Liver (tissue), 9 donors: ENCODE results near the gene RAX2. TPM values are rescaled to one million over a fixed set of nuclear protein-coding genes. Genes with fewer than 3 reads are reported as not detected.

ENCODE experiments used
- DNase-seq: peaks from one replicate; pipeline ENCODE4 v3.0.0-alpha.2; 2017; ENCODE audit warnings: low spot score
- H3K27ac ChIP-seq, 2 donors: one replicate each; pipeline ENCODE4 v1.7.0; 2013; ENCODE audit warnings: inconsistent platforms in 2 of 2, low read length in 2 of 2, control low read depth in 1 of 2, low read depth in 1 of 2, mild to moderate bottlenecking in 1 of 2
- H3K27me3 ChIP-seq, 4 donors: one replicate each; pipeline versions ENCODE4 v1.6.1 to v1.7.0; 2013; ENCODE audit warnings: low read length in 3 of 4, inconsistent platforms in 1 of 4, mild to moderate bottlenecking in 1 of 4, moderate library complexity in 1 of 4; ENCODE audit not compliant: control insufficient read depth in 4 of 4, insufficient read depth in 4 of 4
- H3K36me3 ChIP-seq, 4 donors: one replicate each; pipeline versions ENCODE4 v1.6.1 to v1.7.0; 2013; ENCODE audit warnings: low read length in 3 of 4, mild to moderate bottlenecking in 3 of 4, low read depth in 1 of 4, moderate library complexity in 1 of 4; ENCODE audit not compliant: control insufficient read depth in 4 of 4, insufficient read depth in 3 of 4
- H3K4me1 ChIP-seq, 4 donors: one replicate each; pipeline versions ENCODE4 v1.6.1 to v1.7.0; 2013; ENCODE audit warnings: low read length in 3 of 4, mild to moderate bottlenecking in 3 of 4, moderate library complexity in 1 of 4; ENCODE audit not compliant: control insufficient read depth in 4 of 4, insufficient read depth in 4 of 4
- H3K4me3 ChIP-seq, 3 donors: one replicate each; pipeline versions ENCODE4 v1.6.1 to v1.7.0; 2013; ENCODE audit warnings: low read length in 3 of 3, control low read depth in 1 of 3, low read depth in 1 of 3, mild to moderate bottlenecking in 1 of 3
- H3K9ac ChIP-seq, 2 donors: one replicate each; pipeline ENCODE4 v1.7.0; 2013; ENCODE audit warnings: low read length in 2 of 2, mild to moderate bottlenecking in 2 of 2, moderate library complexity in 2 of 2, control low read depth in 1 of 2, low read depth in 1 of 2
- H3K9me3 ChIP-seq, 4 donors: one replicate each; pipeline versions ENCODE4 v1.6.1 to v1.7.0; 2013; ENCODE audit warnings: low read length in 3 of 4; ENCODE audit not compliant: control insufficient read depth in 4 of 4
- ATF3 ChIP-seq: IDR thresholded peaks from 2 replicates; pipeline ENCODE4 v1.6.1; 2016; ENCODE audit warnings: antibody characterized with exemption
- CTCF ChIP-seq: fragments of 150-350 bp; IDR thresholded peaks from 2 replicates; pipeline ENCODE4 v1.5.1; 2017; ENCODE audit warnings: improper control_type of control experiment, low read depth, low read length; ENCODE audit not compliant: missing input control
- FOXA1 ChIP-seq: IDR thresholded peaks from 2 replicates; pipeline ENCODE4 v1.6.1; 2016; ENCODE audit warnings: antibody characterized with exemption
- GABPA ChIP-seq, 2 donors: IDR thresholded peaks in 1 of 2; conservative IDR thresholded peaks in 1 of 2; 2 replicates each; pipeline ENCODE4 v1.6.1; 2016; ENCODE audit warnings: antibody characterized with exemption in 2 of 2, mild to moderate bottlenecking in 1 of 2, moderate library complexity in 1 of 2
- HNF4A ChIP-seq, 2 donors: conservative IDR thresholded peaks; 2 replicates each; pipeline ENCODE4 v1.6.1; 2016; ENCODE audit warnings: antibody characterized with exemption in 2 of 2, mild to moderate bottlenecking in 2 of 2
- HNF4G ChIP-seq: IDR thresholded peaks from 2 replicates; pipeline ENCODE4 v1.6.1; 2016; ENCODE audit warnings: antibody characterized with exemption
- JUND ChIP-seq, 2 donors: IDR thresholded peaks; 2 replicates each; pipeline ENCODE4 v1.6.1; 2016; ENCODE audit warnings: antibody characterized with exemption in 2 of 2
- MAX ChIP-seq: IDR thresholded peaks from 2 replicates; pipeline ENCODE4 v1.6.1; 2016; ENCODE audit warnings: antibody characterized with exemption
- REST ChIP-seq: IDR thresholded peaks from 2 replicates; pipeline ENCODE4 v1.6.1; 2016; ENCODE audit warnings: antibody characterized with exemption, mild to moderate bottlenecking
- RXRA ChIP-seq, 2 donors: IDR thresholded peaks; 2 replicates each; pipeline ENCODE4 v1.6.1; 2017 to 2018; ENCODE audit warnings: antibody characterized with exemption in 2 of 2, mild to moderate bottlenecking in 1 of 2
- SP1 ChIP-seq: IDR thresholded peaks from 2 replicates; pipeline ENCODE4 v1.6.1; 2018; ENCODE audit warnings: antibody characterized with exemption, mild to moderate bottlenecking
- TAF1 ChIP-seq: conservative IDR thresholded peaks from 2 replicates; pipeline ENCODE4 v1.6.1; 2016; ENCODE audit warnings: antibody characterized with exemption, mild to moderate bottlenecking
- ZBTB33 ChIP-seq: IDR thresholded peaks from 2 replicates; pipeline ENCODE4 v1.6.1; 2016; ENCODE audit warnings: antibody characterized with exemption
- WGBS: extraction: QIAGEN DNeasy Blood & Tissue Kit; methylation state at CpG from one replicate; pipeline ENCODE4 v1.1.7; 2013; 5-methylcytosine and 5-hydroxymethylcytosine counted together
- polyA plus RNA-seq, 2 donors: library from polyadenylated mRNA; stranded (reverse) in 1 of 2; unstranded in 1 of 2; fragments of 200-250 nt in 1 of 2; fragments of >200 nt in 1 of 2; fragmentation: Nextera tagmentation in 1 of 2; extraction: Ambion mirVana in 1 of 2; gene quantifications; one replicate each; pipeline versions ENCODE4 v1.2.1 to v1.2.3, GENCODE V29; 2013 to 2015
- total RNA-seq, 2 donors: library from RNA; depleted of rRNA; stranded (reverse); fragments of >200 nt; gene quantifications; one replicate each; pipeline ENCODE4 v1.2.3, GENCODE V29; 2014
- donor health status: healthy.
- donor health status: healthy.
- donor health status: healthy.
- donor health status: healthy.
- donor health status: healthy.

Gene RAX2
- total and polyA plus RNA-seq, 4 donors: not detected

- TF ChIP-seq MAX (no peak), HNF4A (conservative IDR thresholded peaks at IDR 0.05) (no peak), HNF4G (no peak), ATF3 (no peak), GABPA (IDR thresholded peaks at IDR 0.05 in 1 of 2, conservative IDR thresholded peaks at IDR 0.05 in 1 of 2) (no peak), JUND (IDR thresholded peaks at IDR 0.05) (no peak)
Observed at GRCh38 chr19:3750211-3750610, 21.8 kb downstream of the RAX2 start (continued).

- Histone ChIP-seq H3K27me3 (no peaks in the 10 kb centered on the region), H3K27ac (no peak overlapping the region), H3K4me3 (no peak overlapping the region), H3K9me3 (no peaks in the 10 kb centered on the region), H3K9ac (no peak overlapping the region), H3K4me1 (peaks cover 0 to 2% (median 2%) of the 10 kb centered on the region in 4 donors), H3K36me3 (peaks cover 9 to 34% (median 14%) of the 10 kb centered on the region in 4 donors)
- DNase-seq: no peak
- peak; percentile 6 to 26 for TF ChIP-seq RXRA (IDR thresholded peaks at IDR 0.05)
- no peak for TF ChIP-seq CTCF
- WGBS: 47% methylated on average over 8 of the region's 8 CpGs
Observed at GRCh38 chr19:3748965-3749364, 23.1 kb downstream of the RAX2 start.

GRCh38 chr19:3746371-3747056 is 25.5 kb downstream of the RAX2 start:
- H3K4me3 ChIP-seq: no peak overlapping the region
- WGBS: 91% methylated on average over 31 of the region's 31 CpGs
- TF ChIP-seq SP1 (no peak), MAX (no peak), REST (no peak), ZBTB33 (no peak), HNF4A (conservative IDR thresholded peaks at IDR 0.05) (no peak), TAF1 (no peak), FOXA1 (no peak)
- H3K27me3 ChIP-seq: no peaks in the 10 kb centered on the region
- H3K9me3 ChIP-seq: no peaks in the 10 kb centered on the region
- H3K27ac ChIP-seq: no peak overlapping the region
- H3K36me3 ChIP-seq: peaks cover 7 to 19% (median 11%) of the 10 kb centered on the region in 4 donors
- H3K4me1 ChIP-seq: peaks cover 0 to 5% (median 2%) of the 10 kb centered on the region in 4 donors
- DNase-seq: no peak
- H3K9ac ChIP-seq: no peak overlapping the region
